ENCODE measurements around the gene ACE2.

Gene ACE2

DNA sequence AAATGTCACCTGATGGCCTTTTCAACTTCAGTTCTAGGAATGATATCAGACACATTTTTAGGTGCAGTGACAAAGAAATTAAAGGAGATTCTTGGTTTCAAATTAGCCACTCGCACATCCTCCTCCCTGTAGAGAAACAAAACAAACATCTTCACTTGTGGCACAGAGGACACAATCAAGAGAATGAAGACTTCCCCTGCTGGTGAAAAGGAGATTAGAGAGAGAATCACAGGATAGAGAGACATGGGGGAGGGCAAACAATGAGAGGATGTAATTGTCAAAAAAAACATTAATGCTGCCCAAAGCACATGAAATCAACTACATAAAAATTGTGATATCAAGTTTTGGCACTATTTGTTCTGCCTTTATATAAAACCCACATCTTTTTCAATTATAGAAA lies 34.5 kb downstream of the ACE2 start:
- Histone ChIP-seq H3K36me3 (ENCODE audit: insufficient read depth, low read length) (no peaks in the 10 kb centered on the region), H4K20me1 (ENCODE audit: insufficient read depth, low read length) (no peaks in the 10 kb centered on the region), H3K27me3 (ENCODE audit: insufficient read depth, low read length, poor library complexity) (no peaks in the 10 kb centered on the region), H3K27ac (ENCODE audit: low read length) (no peak overlapping the region), H3K79me2 (ENCODE audit: insufficient read depth, low read length) (no peaks in the 10 kb centered on the region), H3K4me2 (ENCODE audit: insufficient read depth, low read length) (no peak overlapping the region), H3K9me3 (ENCODE audit: insufficient read depth, low read length, severe bottlenecking) (no peaks in the 10 kb centered on the region), H3K9ac (ENCODE audit: low read depth, low read length) (no peak overlapping the region), H3K4me3 (ENCODE audit: low read depth in 1 of 2, low read length in 2 of 2) (no peak overlapping the region), H2AFZ (ENCODE audit: low read depth, low read length) (no peak overlapping the region), H3K4me1 (ENCODE audit: insufficient read depth, low read length) (no peaks in the 10 kb centered on the region)
- DNase-seq (no peak), ATAC-seq (ENCODE audit: insufficient read depth, low read depth) (no peak)
- TF ChIP-seq CTCF (IDR thresholded peaks at IDR 0.05; ENCODE audit: borderline replicate concordance, extremely low read depth, low read length, poor library complexity, severe bottlenecking): no peak
- TF ChIP-seq EZH2 (IDR thresholded peaks at IDR 0.05; ENCODE audit: borderline replicate concordance, low read depth, low read length, severe bottlenecking): no peak

GRCh38 chrX:15564981-15565579 lies 35.7 kb downstream of the ACE2 start:
- Histone ChIP-seq H4K20me1 (ENCODE audit: insufficient read depth, low read length) (no peaks in the 10 kb centered on the region), H3K4me3 (ENCODE audit: low read depth in 1 of 2, low read length in 2 of 2) (no peak overlapping the region), H3K79me2 (ENCODE audit: insufficient read depth, low read length) (no peaks in the 10 kb centered on the region), H3K4me1 (ENCODE audit: insufficient read depth, low read length) (no peaks in the 10 kb centered on the region), H3K36me3 (ENCODE audit: insufficient read depth, low read length) (no peaks in the 10 kb centered on the region), H3K9me3 (ENCODE audit: insufficient read depth, low read length, severe bottlenecking) (no peaks in the 10 kb centered on the region), H2AFZ (ENCODE audit: low read depth, low read length) (no peak overlapping the region), H3K27ac (ENCODE audit: low read length) (no peak overlapping the region), H3K27me3 (ENCODE audit: insufficient read depth, low read length, poor library complexity) (no peaks in the 10 kb centered on the region), H3K4me2 (ENCODE audit: insufficient read depth, low read length) (no peak overlapping the region), H3K9ac (ENCODE audit: low read depth, low read length) (no peak overlapping the region)
- TF ChIP-seq EZH2 (IDR thresholded peaks at IDR 0.05; ENCODE audit: borderline replicate concordance, low read depth, low read length, severe bottlenecking): no peak
- TF ChIP-seq CTCF (IDR thresholded peaks at IDR 0.05; ENCODE audit: borderline replicate concordance, extremely low read depth, low read length, poor library complexity, severe bottlenecking): peak; percentile 36
- ATAC-seq (ENCODE audit: insufficient read depth, low read depth) (no peak), DNase-seq (peak; percentile 3)

DNA sequence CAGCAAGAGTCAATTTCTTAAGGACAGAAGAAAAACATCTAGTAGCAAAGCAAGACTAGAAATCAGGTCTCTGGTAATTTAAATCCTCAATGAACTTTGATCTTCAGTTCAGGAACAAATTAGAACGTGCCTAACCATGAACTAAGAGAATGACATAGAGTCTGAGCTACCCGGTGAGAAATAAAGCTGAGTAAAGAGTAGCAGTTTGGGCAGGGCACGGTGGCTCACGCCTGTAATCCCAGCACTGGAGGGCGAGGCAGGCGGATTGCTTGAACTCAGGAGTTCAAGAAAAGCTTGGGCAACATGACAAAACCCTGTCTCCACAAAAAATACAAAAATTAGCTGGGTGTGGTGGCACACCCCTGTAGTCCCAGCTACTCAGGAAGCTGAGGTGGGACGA lies 37.7 kb downstream of the ACE2 start:
- no peak overlapping the region for H3K4me2 ChIP-seq (ENCODE audit: insufficient read depth, low read length)
- H3K4me1 ChIP-seq (ENCODE audit: insufficient read depth, low read length): no peaks in the 10 kb centered on the region
- no peaks in the 10 kb centered on the region for H3K79me2 ChIP-seq (ENCODE audit: insufficient read depth, low read length)
- no peak for ATAC-seq (ENCODE audit: insufficient read depth, low read depth)
- no peak overlapping the region for H3K9ac ChIP-seq (ENCODE audit: low read depth, low read length)
- DNase-seq: no peak
- no peak overlapping the region for H2AFZ ChIP-seq (ENCODE audit: low read depth, low read length)
- no peak overlapping the region for H3K4me3 ChIP-seq (ENCODE audit: low read depth in 1 of 2, low read length in 2 of 2)
- H3K9me3 ChIP-seq (ENCODE audit: insufficient read depth, low read length, severe bottlenecking): no peaks in the 10 kb centered on the region
- no peaks in the 10 kb centered on the region for H4K20me1 ChIP-seq (ENCODE audit: insufficient read depth, low read length)
- no peaks in the 10 kb centered on the region for H3K36me3 ChIP-seq (ENCODE audit: insufficient read depth, low read length)
- TF ChIP-seq EZH2 (IDR thresholded peaks at IDR 0.05; ENCODE audit: borderline replicate concordance, low read depth, low read length, severe bottlenecking): no peak
- TF ChIP-seq CTCF (IDR thresholded peaks at IDR 0.05; ENCODE audit: borderline replicate concordance, extremely low read depth, low read length, poor library complexity, severe bottlenecking): no peak
- no peaks in the 10 kb centered on the region for H3K27me3 ChIP-seq (ENCODE audit: insufficient read depth, low read length, poor library complexity)
- no peak overlapping the region for H3K27ac ChIP-seq (ENCODE audit: low read length)

DNA sequence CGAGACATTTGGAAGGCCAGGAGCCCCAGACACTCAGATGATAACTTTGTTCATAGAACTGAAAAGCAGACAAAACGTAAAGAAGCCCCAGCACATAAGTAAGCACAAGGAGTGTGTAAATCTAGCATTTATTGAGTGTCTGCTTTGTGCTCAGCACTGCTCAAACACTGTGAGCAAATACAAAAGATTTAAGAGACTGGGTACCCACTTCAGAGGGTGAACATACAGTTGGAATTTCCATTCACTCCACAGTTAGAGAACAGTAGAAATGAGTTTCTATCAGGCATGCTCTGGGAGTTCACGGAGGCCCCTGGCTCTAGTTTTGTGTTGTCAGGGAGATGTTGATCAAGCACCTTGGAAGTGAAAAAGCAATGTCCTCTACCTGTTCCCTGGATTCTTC lies 39.8 kb downstream of the ACE2 start:
- H4K20me1 ChIP-seq (ENCODE audit: insufficient read depth, low read length): no peaks in the 10 kb centered on the region
- H3K27me3 ChIP-seq (ENCODE audit: insufficient read depth, low read length, poor library complexity): no peaks in the 10 kb centered on the region
- no peak overlapping the region for H2AFZ ChIP-seq (ENCODE audit: low read depth, low read length)
- ATAC-seq (ENCODE audit: insufficient read depth, low read depth) (no peak), DNase-seq (no peak)
- H3K79me2 ChIP-seq (ENCODE audit: insufficient read depth, low read length): no peaks in the 10 kb centered on the region
- H3K27ac ChIP-seq (ENCODE audit: low read length): no peak overlapping the region
- no peak overlapping the region for H3K9ac ChIP-seq (ENCODE audit: low read depth, low read length)
- H3K36me3 ChIP-seq (ENCODE audit: insufficient read depth, low read length): no peaks in the 10 kb centered on the region
- no peaks in the 10 kb centered on the region for H3K9me3 ChIP-seq (ENCODE audit: insufficient read depth, low read length, severe bottlenecking)
- H3K4me2 ChIP-seq (ENCODE audit: insufficient read depth, low read length): no peak overlapping the region
- no peaks in the 10 kb centered on the region for H3K4me1 ChIP-seq (ENCODE audit: insufficient read depth, low read length)
- H3K4me3 ChIP-seq (ENCODE audit: low read depth in 1 of 2, low read length in 2 of 2): no peak overlapping the region
- TF ChIP-seq CTCF (IDR thresholded peaks at IDR 0.05; ENCODE audit: borderline replicate concordance, extremely low read depth, low read length, poor library complexity, severe bottlenecking): no peak
- no peak for TF ChIP-seq EZH2 (IDR thresholded peaks at IDR 0.05; ENCODE audit: borderline replicate concordance, low read depth, low read length, severe bottlenecking)
